Subcutaneous adipose tissue (tissue), 4 donors: ENCODE results near the gene CLDN2. TPM values are rescaled to one million over a fixed set of nuclear protein-coding genes. Genes with fewer than 3 reads are reported as not detected.

Source experiments
- CTCF ChIP-seq: fragments of 450-650 bp; IDR thresholded peaks from one replicate; pipeline ENCODE4 v1.5.1; 2016; ENCODE audit warnings: low read depth, mild to moderate bottlenecking, control low read depth, antibody characterized with exemption, moderate library complexity
- total RNA-seq, 4 donors: library from RNA; depleted of rRNA; stranded (reverse); fragments of >200 nt; gene quantifications; one replicate each; pipeline ENCODE4 v1.1.0, GENCODE V29; 2016

Gene CLDN2
- total RNA-seq, 4 donors from 2014 or later, result 0.57 to 1.2 TPM; not detected in 2

GRCh38 chrX:106935175-106935574, 15.0 kb downstream of the CLDN2 start:
- TF ChIP-seq CTCF, result no peak

GRCh38 chrX:106936246-106936645, 16.0 kb downstream of the CLDN2 start:
- no peak for TF ChIP-seq CTCF

- no peak for TF ChIP-seq CTCF
These were observed 19.4 kb downstream of the CLDN2 start for GRCh38 chrX:106939566-106939965.

GRCh38 chrX:106940068-106940467, 19.9 kb downstream of the CLDN2 start:
- no peak for TF ChIP-seq CTCF

GRCh38 chrX:106946464-106946863, 26.3 kb downstream of the CLDN2 start:
- TF ChIP-seq CTCF, result no peak

- TF ChIP-seq CTCF, result no peak
These were observed 28.4 kb downstream of the CLDN2 start for GRCh38 chrX:106948641-106949040.

GRCh38 chrX:106949366-106949765, 29.2 kb downstream of the CLDN2 start:
- TF ChIP-seq CTCF, result no peak
